GOT3 (cell line): Measurements from ENCODE around the gene PDLIM7.

Experiments used
- DNase-seq: peaks from one replicate; lab custom pipeline; 2025; ENCODE audit warnings: mixed read lengths; lab: John Stamatoyannopoulos, UW

PDLIM7 gene

DNA sequence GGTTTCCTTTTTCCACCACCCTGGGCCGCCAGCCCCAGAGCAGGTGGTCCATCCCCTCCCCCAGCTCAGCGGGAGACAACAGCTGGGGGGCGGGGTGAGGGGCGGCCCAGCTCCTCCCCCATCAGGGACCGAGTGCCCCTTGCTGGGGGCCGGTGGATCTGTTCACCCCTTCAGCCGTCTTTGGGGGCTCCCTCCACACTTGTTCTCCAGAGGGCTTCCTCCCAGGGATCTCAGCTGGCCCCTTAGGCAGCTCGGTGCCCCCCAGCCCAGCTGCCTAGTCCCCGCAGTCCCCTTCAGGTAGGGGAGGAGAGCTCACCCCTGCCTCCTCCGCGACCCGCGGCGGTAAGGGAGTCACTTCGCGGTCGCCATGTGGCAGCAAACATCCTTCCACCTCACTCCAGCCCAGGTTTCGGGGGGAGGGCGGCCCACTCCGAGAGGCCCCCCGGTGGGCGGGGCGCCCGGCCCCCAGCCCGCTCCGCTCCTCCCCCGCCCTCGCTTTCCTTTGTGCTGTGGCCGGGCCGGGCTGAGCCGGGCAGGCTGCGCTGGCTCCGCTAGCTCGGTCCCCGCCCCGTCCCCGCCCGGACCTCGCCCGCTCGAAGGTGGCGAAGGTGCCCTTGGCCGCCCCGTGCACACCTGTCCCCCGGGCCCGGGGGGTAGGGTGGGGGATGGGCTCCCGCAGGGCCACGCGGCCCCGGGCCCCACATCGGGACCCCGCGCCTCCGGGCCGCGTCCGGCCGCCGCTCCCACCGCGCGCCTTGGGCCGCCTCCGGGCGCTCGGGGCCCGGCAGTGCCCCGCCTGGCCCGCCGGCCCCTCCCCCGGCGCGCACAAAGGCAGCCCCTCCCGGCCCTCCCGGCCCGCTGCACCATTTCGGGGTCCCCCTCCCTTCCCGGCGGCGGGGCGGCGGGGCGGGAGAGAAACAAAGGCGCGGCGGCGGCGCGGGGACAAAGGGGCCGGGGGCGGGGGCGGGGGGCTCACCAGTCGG, 24.7 kb downstream of the PDLIM7 start:
- DNase-seq, result no peak

DNA sequence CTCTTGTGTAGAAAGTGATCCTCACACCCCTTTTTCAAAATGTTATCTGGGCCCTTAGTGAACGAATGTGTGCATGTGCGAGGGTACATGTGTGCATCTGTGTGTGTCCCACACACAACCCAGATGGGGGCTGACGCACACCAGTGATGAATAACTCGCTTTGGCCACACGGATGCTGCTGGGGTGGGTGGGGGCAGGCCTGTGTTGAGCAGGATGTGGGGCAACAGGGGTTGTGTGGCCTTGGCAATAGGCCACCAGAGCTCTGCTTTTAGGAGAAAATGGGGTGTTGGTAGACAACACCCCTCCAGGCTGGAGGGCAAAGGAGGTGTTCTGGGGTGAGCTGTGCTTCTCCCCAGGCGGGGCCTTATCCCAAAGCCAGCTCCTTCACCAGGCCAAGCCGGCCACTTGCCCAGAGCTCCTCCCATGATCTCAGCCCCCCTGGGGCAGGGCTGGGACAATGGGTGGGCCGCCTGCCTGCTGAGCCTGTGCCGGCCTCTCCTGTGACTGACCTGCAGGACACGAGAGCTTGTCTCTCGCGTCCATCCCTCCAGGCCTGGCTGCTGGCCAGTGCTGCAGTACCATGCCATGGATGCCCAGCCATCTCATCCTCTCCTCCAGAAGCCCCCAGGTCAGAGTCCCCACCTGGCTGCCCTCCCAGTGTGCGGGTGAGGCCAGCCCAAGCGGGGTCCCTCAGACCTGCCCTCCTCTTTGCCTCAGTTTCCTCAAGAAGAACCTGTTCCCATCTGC, 25.6 kb downstream of the PDLIM7 start:
- DNase-seq, result no peak

DNA sequence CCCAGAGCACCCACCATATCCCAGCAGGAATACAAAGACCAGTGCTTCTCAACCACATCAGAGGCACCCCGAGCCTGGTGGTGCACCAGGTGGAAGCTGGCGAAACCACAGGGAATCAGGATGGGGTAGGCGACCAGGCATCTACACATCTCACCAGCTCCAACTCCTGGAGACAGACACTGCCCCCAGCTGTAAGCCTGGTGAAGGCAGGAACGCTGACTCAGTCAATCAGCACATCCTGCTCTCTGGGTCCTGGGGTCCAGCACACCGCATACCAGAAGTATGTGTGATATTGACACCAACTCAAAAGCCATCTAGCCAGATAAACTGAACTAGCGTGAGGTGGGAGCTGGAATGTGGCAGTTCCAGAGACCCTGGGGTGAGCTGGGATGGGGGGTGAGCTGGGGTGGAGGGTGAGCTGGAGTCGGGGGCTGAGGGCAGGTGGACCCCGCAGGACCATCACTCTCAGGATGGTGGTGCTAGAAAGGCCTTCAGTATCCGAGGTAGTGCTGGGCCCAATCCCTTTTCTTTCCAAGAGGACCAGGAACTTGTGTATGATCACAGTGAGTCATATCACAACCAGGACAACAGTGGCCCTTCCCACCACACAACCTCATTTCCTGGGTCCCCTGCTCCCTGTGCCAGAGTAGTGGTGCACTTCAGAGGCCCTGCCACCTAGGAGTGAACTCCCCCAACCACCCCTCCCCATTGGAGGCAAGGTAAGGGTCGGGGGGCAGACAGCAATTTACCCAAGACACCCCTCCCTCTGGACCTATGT, 26.5 kb downstream of the PDLIM7 start:
- no peak for DNase-seq

DNA sequence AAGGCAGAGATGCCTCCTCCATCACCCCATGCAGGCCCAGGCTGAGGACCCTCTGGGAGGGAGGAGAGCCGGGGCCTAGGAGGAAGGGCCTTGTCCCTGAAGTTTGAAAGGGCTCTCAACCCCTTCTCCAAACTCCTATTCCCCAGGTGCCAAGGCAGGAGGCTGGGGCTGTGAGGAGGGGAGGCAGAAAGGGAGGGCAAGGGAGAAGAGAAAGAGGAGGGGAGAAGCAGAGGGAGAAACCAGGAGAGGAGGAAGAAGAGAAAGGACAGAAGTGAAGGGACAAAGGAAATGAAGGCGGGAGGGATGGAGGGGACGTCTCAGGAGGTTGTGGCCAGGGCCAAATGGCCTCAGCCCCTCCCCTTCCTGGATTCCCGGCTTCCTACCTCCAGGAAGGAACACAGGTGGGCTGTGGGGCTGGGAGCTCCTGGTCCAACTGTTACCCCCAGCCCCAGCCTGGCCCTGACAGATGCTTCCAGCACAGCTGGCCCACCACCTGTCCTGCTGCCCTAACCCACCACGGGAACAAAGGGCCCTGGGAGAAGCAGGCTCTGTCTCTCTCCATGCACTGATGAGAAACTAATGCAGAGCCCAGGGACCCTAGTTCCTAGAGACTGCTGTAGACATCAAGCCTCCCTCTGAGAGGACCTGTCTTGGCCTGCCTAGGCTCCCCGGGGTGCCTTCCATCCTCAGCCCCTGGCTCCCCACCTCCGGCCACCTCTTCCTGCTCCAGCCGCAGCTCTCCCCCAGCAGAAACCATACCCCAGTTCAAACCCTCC, 27.5 kb downstream of the PDLIM7 start:
- DNase-seq, result no peak

DNA sequence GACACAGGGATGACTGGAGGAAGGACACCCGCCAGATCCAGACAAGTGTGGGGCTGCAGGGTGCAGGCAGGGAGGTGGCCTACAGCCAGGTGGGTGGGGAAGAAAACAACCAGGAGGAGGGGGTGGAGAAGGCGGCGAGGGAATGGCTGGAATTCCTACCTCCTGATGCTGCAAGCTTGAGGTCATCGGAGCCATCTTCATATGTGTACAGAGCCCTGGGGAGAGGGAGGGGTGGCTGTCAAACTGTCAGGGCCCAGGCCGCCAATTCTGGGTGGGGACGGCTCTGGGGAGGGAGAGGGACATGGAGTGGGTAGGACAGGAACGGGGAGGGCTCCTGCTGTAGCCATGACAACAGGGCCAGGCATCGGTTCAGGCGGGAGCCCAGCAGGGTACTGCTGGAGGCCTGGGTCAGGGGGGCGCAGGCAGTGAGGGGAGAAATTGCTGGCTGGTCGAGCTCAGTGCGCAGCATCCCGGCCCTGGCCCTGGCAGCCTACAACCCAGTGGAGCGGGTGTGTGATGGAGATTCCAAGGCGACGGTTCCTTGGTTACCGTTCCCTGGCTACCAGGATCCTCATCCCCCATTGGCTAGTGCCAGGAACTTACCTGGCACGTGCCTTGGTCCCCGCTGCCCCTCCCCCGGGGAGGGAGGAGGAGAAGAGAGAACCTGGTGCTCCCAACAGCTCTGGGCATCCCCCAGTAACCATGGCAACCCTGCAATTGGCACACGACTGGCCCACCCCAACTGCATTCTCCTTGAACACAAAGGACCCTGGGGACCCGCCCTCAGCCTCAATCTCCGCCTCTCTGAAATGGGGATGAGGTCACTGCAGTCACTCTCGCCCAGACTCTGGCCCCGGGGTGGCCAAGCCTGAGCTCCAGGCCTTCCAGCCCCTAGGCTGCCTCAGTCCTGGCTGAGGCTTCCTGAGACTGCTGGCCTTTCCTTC, 28.4 kb downstream of the PDLIM7 start:
- DNase-seq, result no peak

DNA sequence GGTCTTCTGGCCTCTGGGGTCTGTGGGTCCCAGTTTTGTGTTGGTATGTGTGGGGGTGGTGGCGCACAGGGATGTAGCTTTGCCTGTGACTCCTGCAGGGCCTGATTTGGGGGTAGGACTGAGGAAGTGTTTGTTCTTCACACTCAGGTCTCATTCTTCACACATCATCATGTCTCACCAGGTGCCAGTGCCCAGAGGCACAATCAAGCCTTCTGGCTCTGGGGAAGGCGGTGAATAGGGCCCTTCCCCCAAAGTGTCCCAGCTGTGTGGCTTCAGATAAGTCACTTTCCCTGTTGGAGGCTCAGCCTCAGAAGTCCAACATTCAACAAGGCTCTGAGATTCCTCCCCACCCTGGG, 29.1 kb downstream of the PDLIM7 start:
- no peak for DNase-seq

DNA sequence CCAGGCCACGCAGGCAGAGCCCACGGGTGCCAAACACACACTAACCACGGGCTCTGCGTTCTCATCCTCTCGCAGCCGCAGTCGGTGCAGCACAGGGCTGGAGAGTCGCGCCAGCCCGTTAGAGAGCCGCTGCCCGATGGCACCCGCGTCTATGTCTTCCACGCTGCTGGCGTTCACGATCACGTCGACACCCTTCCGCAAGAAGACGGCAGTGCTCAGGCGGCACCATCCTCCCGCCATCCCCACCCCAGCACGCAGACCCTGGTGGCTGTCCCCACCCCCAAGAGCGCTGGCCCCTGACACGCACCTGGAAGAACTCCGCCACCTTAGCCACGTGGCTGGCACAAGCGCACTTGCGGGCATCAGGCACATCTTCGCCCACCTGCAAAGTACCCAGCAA, 30.0 kb downstream of the PDLIM7 start:
- DNase-seq, result no peak

DNA sequence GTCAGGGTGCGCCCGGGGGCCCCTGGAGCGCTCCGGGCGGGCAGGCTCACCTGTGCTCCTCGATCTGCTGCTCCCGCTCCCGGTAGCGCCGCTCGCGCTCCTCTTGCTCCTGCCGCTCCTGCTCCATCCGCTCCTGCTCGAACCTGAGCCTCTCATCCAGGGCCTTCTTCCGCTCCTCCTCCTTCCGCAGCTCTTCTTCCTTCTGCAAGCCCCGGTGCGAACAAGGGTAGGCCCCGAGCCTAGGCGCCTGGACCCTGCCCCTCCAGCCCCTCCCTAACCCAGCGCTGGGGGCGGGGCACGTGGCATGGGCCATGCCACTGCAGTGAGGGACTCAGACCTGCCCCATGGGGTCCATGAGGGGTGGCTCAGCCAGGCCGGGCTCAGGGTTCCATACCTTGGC, 30.5 kb downstream of the PDLIM7 start:
- no peak for DNase-seq

DNA sequence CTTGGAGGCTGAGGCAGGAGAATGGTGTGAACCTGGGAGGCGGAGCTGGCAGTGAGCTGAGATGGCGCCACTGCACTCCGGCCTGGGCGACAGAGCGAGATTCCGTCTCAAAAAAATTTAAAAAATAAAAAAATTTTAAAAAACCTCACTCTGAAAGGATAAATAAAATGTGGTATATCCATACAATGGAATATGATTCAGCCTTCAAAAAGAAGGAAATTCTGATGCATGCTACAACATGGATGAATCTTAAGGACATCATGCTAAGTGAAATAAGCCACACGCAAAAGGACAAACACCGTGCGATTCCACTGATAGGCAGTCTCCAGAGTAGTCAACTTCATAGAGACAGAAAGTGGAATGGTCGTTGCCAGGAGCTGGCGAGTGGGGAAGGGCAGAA, 32.4 kb downstream of the PDLIM7 start:
- no peak for DNase-seq

DNA sequence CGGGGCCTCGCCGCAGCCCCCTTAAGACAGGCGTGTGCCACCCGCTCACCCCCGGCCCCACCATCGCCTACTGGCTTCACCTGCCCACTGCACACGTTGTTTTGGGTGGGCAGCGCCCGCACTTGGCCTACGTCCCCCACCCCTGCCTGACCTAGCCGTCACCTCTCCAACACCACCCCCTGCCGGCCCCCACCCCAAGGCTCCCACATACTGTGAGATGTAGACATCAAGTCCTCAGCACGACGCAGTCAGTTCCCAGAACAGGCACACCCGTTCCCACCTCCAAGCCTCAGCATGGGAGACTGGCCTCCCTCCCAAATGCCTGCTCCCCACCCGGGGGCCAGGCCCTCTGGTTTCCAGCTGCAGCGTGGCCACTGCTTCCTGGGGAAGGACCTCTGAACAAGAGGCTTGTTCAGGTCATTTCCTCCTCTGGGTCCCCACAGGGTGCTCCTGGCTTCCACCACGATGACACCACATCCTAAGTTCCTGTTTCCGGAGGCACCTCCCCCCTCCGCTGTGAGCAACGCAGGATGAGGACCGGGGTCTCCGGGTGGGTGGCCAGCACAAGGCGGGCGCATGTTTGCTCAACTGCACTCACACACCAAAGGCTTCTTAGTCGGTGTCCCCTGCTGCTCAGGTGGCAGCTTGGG, 35.3 kb downstream of the PDLIM7 start:
- no peak for DNase-seq

DNA sequence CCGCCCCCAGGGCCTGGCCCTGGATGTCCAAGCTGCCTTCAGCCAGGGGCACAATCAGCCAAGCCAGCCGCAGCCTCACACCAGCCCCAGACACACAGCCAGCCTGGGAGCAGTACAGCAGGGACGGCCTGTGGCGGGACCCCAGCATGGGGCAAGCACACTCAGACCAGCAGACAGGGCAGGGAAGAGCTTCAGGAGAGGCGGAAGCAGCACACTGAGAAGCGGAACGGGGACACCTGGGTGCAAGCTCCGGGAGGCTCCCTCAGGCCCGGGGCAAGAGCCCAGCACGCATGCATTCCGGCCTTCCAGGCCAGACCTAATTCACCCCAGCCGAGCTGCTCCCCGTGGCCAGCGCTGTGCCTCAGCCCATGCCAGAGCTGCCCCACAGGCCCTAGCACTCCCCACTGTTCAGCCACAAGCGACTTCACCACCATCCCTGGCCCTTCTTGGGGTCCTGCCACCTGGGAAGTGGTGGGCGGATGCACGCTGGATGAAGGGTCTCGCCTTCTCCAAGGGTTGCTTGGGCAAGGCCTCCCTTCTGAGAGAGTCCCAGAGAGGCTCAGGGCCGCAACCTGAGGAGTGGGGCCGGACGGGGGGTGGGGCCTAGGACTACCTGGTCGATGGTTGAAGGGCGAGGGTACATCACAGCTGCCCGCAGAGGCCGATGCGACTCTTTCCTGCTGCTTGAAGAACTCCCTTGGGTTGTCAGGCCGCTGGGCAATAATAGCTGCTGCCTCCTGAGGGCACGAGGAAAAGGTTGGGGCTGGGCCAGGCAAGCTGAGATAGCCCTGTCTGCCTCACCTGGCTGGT, 37.4 kb downstream of the PDLIM7 start:
- no peak for DNase-seq

DNA sequence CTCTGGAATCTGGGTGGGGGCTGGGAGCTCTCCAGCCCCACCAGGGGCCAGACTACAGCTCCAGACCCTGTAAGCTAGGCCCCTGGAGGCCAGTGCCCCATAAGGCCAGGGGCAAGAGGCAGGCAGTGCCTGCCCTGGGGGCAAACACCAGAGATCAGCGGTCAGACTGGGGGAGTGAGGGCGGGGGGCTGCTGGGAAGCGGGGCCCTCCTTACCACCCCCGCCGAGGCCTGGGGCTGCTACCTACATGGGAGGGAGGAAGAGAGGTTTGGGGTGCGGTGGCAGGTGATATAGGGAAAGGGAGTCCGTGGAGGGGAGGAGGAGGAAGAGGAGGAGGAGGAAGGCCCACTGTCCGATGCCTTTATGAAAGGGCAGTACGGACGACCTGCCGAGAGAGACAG, 38.0 kb downstream of the PDLIM7 start:
- DNase-seq, result no peak

DNA sequence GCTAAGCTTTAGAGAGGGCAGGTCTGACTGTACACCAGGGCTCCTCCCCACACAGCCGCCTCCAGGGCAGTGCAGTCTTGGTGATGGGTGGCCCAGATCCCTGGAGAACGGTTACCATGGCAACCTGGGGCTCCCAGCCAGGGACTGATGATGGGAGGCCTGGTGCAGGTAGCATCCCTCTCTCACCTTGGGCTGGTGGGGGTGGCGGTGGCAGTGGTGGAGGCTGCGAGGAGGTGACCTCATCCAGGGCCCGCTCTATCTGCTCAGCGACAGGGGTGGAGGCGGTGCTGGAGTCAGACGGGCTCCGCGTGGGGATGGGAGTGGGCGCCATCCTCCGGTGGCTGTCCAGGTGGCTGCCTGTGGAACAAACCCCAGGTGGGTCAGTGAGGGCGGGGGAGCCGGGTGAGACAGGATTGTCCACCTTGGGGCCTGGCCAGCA, 38.5 kb downstream of the PDLIM7 start:
- no peak for DNase-seq

DNA sequence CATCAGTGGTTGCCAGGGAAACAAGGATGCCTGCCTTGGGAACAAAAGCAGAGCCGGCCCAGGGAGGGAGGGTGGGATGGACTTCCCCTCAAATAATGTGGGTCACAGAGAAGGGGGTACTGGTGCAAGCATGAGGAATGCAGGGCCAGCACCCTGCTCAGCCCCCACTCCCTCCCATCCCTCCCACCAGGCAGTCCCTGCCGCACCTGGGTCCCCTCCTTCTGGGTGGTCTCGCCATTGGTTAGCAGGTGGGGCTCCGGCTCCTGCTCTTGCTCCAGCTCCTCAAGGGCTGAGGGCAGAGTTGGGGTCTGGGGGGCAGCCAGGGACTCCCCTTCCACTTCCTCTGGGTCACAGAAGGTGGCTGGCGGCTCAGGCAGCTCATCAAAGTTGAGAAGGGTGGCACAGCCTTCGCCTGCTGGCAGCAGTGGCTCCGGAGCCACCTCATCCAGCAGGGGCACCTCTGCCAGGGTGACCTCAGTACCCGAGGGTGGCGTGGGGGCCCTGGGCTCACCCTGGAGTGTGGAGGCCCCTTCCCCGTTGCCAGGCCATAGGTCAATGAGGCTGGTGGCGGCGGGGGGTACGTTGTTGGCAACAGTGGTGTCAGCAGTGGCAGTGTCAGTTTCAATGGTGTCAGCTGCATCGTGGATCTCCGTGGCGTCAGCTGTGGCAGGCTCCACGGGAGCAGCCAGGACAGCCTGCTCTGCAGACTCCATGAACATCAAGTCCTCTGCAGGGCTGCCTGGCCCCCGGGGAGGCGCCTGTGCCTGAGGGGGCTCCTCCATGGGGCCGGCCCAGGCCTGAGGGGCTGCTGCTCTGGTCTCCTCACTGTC, 39.3 kb downstream of the PDLIM7 start:
- no peak for DNase-seq

DNA sequence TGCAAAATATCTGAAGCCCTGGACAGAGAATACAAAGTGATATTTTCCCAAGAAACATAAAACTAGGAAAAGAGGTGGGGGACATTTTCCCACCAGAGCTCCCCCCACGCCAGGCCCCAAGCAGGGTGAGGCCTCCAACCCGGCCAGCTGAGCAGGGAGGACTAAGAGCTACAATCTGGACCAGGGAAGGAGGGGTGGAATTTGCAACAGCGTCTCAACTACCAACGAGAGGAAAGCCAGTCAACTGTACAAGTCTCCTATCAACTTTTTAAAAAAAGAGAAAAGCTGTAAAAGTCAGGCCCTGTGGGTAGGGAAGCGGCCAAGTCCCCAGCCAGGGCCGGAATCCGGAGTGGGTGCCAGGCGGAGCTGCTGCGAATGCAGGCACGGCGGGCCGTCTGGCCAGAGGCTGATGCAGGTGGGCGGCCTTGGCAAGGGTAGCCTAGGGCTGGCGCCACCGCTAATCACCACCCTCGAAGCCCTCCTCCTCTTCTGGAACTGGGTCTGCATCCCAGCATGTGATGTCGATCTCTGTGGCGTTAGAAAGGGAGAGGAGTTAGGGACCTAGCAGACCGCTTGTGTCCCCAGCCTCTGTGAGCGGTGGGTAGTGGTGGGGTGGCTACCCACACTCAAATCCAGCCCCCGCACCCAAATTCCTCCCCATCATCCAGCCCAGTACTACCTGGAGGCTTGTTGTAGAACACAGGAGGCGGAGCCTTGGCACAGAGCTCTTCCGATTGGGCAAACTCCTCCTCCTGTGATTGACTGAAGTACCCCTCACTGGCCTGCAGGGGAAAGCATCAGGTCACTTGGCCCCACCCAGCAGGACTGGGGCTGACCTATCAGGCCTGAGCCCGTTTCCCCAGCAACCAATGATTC, 40.2 kb downstream of the PDLIM7 start:
- peak; percentile 39 for DNase-seq

DNA sequence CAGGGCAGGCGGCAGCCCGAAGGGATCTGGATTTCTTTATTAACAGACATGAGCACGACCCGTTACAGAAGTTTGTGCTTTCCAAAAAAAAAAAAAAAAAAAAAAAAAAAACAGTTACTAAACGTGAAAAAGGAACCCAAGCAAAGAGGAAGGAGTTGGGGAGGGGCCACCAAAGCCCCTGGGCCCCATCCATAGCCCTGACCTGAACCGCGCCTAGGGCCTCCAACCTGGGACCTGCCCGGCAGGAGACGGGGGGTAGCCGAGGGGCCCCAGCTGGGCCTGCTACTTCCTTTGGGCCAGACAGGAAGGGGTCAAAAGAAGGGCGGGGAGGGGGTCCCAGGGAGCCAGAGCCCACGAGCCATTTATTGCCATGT, 40.8 kb downstream of the PDLIM7 start:
- no peak for DNase-seq
